SK-N-SH treated with all-trans-retinoic acid at 6 μM for 48 hours (cell line): Measurements from ENCODE around the gene EFHD1.

Source experiments
- ARNTL ChIP-seq: fragments of 450-650 bp; formaldehyde crosslinking; IDR thresholded peaks from 2 replicates; pipeline ENCODE4 v1.5.0; 2020; ENCODE audit warnings: low read depth, mild to moderate bottlenecking, moderate library complexity, borderline replicate concordance
- CREB5 ChIP-seq: fragments of 250-450 bp; sonication (Bioruptor Pico); IDR thresholded peaks from 2 replicates; pipeline ENCODE4 v1.5.1; 2020; ENCODE audit warnings: low read depth, mild to moderate bottlenecking, moderate library complexity
- CSDC2 ChIP-seq: fragments of 250-450 bp; sonication (Bioruptor Pico); IDR thresholded peaks from 2 replicates; pipeline ENCODE4 v1.5.0; 2020; ENCODE audit warnings: mild to moderate bottlenecking, moderate library complexity
- CSRNP3 ChIP-seq: fragments of 250-450 bp; sonication (Bioruptor Pico); IDR thresholded peaks from 2 replicates; pipeline ENCODE4 v1.5.1; 2021; ENCODE audit warnings: mild to moderate bottlenecking, moderate library complexity
- ESRRG ChIP-seq: fragments of 250-450 bp; sonication (Bioruptor Pico); IDR thresholded peaks from 2 replicates; pipeline ENCODE4 v1.6.1; 2021; ENCODE audit warnings: mild to moderate bottlenecking
- OSR1 ChIP-seq: fragments of 250-450 bp; sonication (Bioruptor Pico); IDR thresholded peaks from 2 replicates; pipeline ENCODE4 v1.8.0; 2022; ENCODE audit warnings: moderate library complexity, mild to moderate bottlenecking, inconsistent platforms
- PATZ1 ChIP-seq: fragments of 250-450 bp; sonication (Bioruptor Pico); IDR thresholded peaks from 2 replicates; pipeline ENCODE4 v1.8.0; 2020; ENCODE audit warnings: mild to moderate bottlenecking, moderate library complexity, borderline replicate concordance
- POU6F1 ChIP-seq: fragments of 250-450 bp; sonication (Bioruptor Pico); IDR thresholded peaks from 2 replicates; pipeline ENCODE4 v1.8.0; 2021; ENCODE audit warnings: low read depth, mild to moderate bottlenecking, moderate library complexity, borderline replicate concordance
- RARB ChIP-seq: fragments of 250-450 bp; sonication (Bioruptor Pico); IDR thresholded peaks from 2 replicates; pipeline ENCODE4 v1.8.0; 2021; ENCODE audit warnings: mild to moderate bottlenecking, moderate library complexity
- SNAI2 ChIP-seq: fragments of 250-450 bp; sonication (Bioruptor Pico); IDR thresholded peaks from 2 replicates; pipeline ENCODE4 v1.5.0; 2020; ENCODE audit warnings: mild to moderate bottlenecking, moderate library complexity
- TSHZ2 ChIP-seq: fragments of 250-450 bp; sonication (Bioruptor Pico); IDR thresholded peaks from 2 replicates; pipeline ENCODE4 v1.5.0; 2020; ENCODE audit warnings: mild to moderate bottlenecking, moderate library complexity
- ZFP3 ChIP-seq: fragments of 250-450 bp; sonication (Bioruptor Pico); IDR thresholded peaks from 2 replicates; pipeline ENCODE4 v1.5.0; 2020; ENCODE audit warnings: mild to moderate bottlenecking, moderate library complexity
- ZFP30 ChIP-seq: fragments of 450-650 bp; formaldehyde crosslinking; IDR thresholded peaks from 2 replicates; pipeline ENCODE4 v1.5.0; 2022; ENCODE audit warnings: mild to moderate bottlenecking, moderate library complexity
- ZNF70 ChIP-seq: fragments of 450-650 bp; formaldehyde crosslinking; IDR thresholded peaks from 2 replicates; pipeline ENCODE4 v1.5.0; 2020; ENCODE audit warnings: mild to moderate bottlenecking, moderate library complexity

GRCh38 chr2:232584238-232584637, 49.2 kb upstream of the EFHD1 start:
- no peak for TF ChIP-seq CREB5 (CRISPR knock-in tag)
- no peak for TF ChIP-seq ARNTL (CRISPR knock-in tag)
- TF ChIP-seq ESRRG (CRISPR knock-in tag) = no peak
- no peak for TF ChIP-seq OSR1 (CRISPR knock-in tag)
- no peak for TF ChIP-seq ZFP30
- no peak for TF ChIP-seq ZFP3 (CRISPR knock-in tag)
- TF ChIP-seq POU6F1 = no peak
- TF ChIP-seq RARB (CRISPR knock-in tag) = no peak
- no peak for TF ChIP-seq SNAI2 (CRISPR knock-in tag)
- TF ChIP-seq TSHZ2 (CRISPR knock-in tag) = no peak
- TF ChIP-seq CSRNP3 = no peak
- no peak for TF ChIP-seq PATZ1 (CRISPR knock-in tag)
- no peak for TF ChIP-seq CSDC2 (CRISPR knock-in tag)
- no peak for TF ChIP-seq ZNF70 (CRISPR knock-in tag)
